ENCODE data around the gene RIPK3.

Gene RIPK3

DNA sequence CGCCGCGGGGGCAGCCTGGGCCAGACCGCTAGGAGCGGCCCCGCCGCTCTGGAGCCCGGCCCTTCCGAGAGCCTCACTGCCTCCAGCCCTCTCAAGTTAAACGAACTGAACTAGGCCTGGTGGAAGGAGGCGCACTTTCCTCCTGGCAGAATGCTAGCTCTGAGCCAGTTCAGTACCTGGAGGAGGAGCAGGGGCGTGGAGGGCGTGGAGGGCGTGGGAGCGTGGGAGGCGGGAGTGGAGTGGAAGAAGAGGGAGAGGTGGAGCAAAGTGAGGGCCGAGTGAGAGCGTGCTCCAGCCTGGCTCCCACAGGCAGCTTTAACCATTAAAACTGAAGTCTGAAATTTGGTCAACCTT lies 23.2 kb downstream of the RIPK3 start:
- TF ChIP-seq CTCF (IDR thresholded peaks at IDR 0.05; ENCODE audit: low read depth, low read length), result no peak

DNA sequence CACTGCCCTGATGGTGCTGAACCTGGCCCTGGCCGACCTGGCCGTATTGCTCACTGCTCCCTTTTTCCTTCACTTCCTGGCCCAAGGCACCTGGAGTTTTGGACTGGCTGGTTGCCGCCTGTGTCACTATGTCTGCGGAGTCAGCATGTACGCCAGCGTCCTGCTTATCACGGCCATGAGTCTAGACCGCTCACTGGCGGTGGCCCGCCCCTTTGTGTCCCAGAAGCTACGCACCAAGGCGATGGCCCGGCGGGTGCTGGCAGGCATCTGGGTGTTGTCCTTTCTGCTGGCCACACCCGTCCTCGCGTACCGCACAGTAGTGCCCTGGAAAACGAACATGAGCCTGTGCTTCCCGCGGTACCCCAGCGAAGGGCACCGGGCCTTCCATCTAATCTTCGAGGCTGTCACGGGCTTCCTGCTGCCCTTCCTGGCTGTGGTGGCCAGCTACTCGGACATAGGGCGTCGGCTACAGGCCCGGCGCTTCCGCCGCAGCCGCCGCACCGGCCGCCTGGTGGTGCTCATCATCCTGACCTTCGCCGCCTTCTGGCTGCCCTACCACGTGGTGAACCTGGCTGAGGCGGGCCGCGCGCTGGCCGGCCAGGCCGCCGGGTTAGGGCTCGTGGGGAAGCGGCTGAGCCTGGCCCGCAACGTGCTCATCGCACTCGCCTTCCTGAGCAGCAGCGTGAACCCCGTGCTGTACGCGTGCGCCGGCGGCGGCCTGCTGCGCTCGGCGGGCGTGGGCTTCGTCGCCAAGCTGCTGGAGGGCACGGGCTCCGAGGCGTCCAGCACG lies 23.8 kb downstream of the RIPK3 start:
- TF ChIP-seq CTCF (IDR thresholded peaks at IDR 0.05; ENCODE audit: low read depth, low read length), result no peak
- no peak overlapping the region for H3K4me3 ChIP-seq (ENCODE audit: low read depth, low read length)

More for the DNA sequence above, 23.2 kb downstream of the RIPK3 start:
- no peak overlapping the region for H3K4me3 ChIP-seq (ENCODE audit: low read depth, low read length)

- H3K4me3 ChIP-seq (ENCODE audit: low read depth, low read length), result no peak overlapping the region
- no peak for TF ChIP-seq CTCF (IDR thresholded peaks at IDR 0.05; ENCODE audit: low read depth, low read length)
Measured at GRCh38 chr14:24315243-24315806, 24.5 kb downstream of the RIPK3 start.

GRCh38 chr14:24314377-24315193 lies 25.2 kb downstream of the RIPK3 start:
- no peak overlapping the region for H3K4me3 ChIP-seq (ENCODE audit: low read depth, low read length)
- TF ChIP-seq CTCF (IDR thresholded peaks at IDR 0.05; ENCODE audit: low read depth, low read length), result no peak

DNA sequence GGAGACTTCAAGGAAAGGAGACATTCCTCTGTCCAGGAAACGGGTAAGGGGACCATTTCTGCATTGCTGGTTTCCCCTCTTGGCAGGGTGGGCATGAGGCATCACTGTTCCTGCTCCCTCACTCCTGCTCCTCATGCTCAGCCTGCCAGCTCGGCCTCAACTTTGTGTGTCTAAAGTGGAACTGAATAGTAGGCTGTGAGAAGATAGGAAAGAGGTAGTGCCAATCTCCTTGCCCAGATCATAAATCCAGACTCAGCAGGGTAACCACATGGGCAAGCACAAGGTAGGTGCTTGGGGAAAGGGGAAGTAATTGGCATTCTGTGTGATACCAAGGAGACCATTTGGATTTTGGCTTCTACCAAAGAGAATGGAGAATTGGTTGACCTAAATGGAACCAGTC lies 25.9 kb downstream of the RIPK3 start:
- H3K4me3 ChIP-seq (ENCODE audit: low read depth, low read length), result no peak overlapping the region
- no peak for TF ChIP-seq CTCF (IDR thresholded peaks at IDR 0.05; ENCODE audit: low read depth, low read length)

DNA sequence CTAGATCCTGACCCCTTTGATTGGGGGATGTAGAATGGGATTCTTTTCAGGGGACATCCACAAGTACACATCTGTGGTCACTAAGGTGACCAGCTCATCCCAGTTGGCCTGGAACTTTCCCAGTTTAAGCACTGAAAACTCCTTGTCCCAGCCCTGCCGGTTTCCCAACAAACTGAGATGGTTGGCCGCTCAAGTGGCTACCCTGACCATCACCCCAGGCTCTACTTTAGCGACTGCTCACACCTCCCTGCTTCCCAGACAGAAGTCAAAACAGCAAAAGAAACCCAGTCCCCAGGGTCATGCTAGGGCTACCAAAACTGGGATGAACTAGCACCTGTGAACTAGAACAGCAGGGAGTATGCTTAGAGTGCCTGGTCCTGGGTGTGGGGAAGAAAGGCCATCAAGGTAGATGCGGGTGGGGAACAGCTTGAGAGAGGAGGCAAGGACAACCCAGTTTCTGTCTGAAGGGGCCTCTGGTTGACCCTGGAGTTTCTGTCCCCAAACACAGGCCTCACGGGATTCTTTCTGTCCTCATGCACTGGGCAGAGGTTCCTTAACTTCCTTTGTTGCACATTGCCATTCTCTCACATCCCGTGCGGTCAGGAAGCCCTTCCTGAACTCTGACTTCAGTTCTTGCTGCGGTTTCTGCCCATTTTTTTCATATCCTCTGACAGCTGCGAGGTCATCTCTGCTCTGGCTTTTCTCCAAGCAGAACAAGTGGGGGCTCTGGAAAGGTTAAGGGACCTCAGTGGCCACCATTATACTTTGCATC lies 26.9 kb downstream of the RIPK3 start:
- TF ChIP-seq CTCF (IDR thresholded peaks at IDR 0.05; ENCODE audit: low read depth, low read length), result no peak
- H3K4me3 ChIP-seq (ENCODE audit: low read depth, low read length), result no peak overlapping the region
